Right renal cortex interstitium (tissue), 3 donors: Measurements from ENCODE around the gene TMEM98. TPM values are rescaled to one million over a fixed set of nuclear protein-coding genes. Genes with fewer than 3 reads are reported as not detected.
"Not testable (repeated sequence)": the region's sequence is repeated elsewhere in the genome, so short reads cannot be mapped to it uniquely, and the experiment has no call there.

Experiments
- DNase-seq, 3 donors: peaks; one replicate each; pipeline ENCODE4 v3.0.0-alpha.2; 2013; ENCODE audit warnings: low read depth in 3 of 3, low spot score in 2 of 3
- polyA plus RNA-seq, 3 donors: library from polyadenylated mRNA; unstranded; fragments of 120-200 nt; gene quantifications; one replicate each; pipeline ENCODE4 v1.2.1, GENCODE V29; 2013; ENCODE audit not compliant: insufficient read length in 3 of 3

Gene TMEM98
- 100 to 1,000 TPM; 214 to 239 (median 228) TPM for polyA plus RNA-seq

DNA sequence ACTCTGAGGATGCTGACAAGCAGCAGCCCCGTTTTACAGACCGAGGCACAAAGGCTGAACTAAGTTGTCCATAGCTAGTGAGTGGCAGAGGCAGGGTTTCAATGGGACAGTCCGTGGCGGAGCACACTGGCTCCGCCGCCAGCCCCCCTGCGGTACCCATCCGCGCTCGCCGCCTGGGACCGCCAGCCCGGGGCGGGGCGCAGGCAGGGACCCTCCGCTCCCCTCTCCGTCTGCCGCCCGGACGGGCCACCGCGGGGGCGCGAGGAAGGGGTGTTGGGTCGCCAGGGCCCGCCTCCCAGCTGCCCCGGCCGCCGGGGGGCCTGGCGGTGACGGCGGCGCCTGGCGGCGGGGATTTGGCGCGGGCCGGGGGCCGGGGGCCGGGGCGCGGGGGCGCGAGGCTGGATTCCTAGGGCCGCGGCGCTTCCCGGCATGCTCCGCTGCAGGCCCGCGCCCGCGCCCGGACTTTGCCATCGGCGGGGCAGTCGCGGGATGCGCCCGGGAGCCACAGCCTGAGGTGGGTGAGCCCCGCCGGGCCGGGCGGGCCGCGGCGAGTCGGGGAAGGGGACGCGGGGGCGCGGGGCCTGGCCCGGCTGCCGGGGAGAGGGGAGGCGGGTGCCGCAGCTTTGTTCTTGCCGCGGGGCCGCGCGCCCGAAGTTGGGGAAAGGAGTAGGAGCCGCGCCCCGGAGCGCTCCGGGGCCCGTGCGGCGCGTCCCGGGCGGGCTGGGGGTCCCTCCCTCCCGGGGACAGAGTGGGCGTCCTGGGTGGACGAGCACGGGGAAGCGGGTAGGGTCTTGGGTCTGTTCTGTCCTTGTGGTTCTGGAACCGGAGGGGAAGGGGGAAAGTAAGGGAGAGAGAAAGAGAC, at the start of gene TMEM98:
TSS of gene TMEM98 (plus strand) at position 430 of the 862 bp plus-strand sequence. CDS start 3,376 bp downstream, outside the sequence.
- no peak for DNase-seq

DNA sequence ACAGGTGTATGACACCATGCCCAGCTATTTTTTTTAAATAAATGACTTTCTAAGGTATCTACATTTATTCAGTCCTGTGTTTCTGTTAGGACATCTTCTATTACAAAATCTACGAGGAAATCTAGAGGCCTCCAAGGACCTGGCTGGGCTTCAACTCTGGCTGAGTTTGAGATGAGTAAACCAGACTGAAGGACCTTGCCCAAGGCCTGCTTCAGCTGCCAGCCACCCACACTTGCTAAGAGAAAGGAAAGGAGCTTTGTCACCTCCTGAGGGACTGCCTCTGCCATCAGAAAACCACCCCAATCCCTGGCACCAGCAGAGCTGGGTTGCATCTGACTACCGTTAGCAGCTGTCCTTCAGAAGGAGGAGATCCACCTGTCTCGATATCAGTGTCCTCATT, 49.7 kb upstream of the TMEM98 start:
- no peak for DNase-seq

GRCh38 chr17:32879134-32879533, 48.8 kb upstream of the TMEM98 start:
- DNase-seq: no peak

- DNase-seq: no peak
Observed at GRCh38 chr17:32880671-32881453, 47.1 kb upstream of the TMEM98 start.

DNA sequence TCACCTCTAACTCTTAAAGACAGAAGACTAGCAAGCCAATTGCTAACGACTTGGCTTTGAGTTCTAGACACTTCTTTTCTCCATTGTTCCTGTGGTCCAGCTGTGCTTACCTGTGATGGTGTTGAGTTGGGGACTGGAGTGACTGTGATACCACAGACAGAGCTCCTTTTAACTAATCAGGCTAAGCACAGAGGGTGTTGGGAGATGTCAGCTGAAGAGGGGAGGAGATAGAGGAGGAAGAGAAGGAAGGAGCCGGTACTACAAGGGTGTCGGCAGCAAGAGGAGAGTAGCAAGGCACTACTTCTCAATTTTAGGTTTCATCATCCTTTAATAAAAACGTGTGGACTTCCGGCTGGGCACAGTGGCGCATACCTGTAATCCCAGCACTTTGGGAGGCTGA, 45.9 kb upstream of the TMEM98 start:
- DNase-seq: no peak

GRCh38 chr17:32882734-32883133, 45.2 kb upstream of the TMEM98 start:
- no peak for DNase-seq

- not testable (repeated sequence) for DNase-seq
Observed at GRCh38 chr17:32886951-32887350, 41.0 kb upstream of the TMEM98 start.

GRCh38 chr17:32887410-32887809, 40.5 kb upstream of the TMEM98 start:
- DNase-seq: not testable (repeated sequence)

DNA sequence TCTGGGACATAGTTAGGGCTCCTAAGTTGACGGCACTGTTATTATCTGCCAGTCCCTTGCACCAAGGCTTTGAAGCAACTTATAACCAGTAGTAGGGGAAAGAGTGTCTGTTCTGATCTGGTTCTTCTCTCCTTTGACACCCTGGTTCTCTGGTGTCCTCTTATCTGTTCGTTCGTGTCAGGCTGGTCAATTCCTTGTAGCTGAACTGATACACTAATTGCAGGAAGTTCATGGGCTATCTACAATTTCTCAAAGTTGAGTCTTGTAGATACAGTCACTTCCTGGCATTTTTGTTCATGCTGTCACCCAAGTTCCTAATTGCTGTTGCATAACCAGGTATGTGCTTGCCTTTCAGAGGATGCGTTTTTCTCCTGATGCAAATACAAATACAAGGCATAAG, 33.7 kb upstream of the TMEM98 start:
- DNase-seq: no peak

- DNase-seq: no peak
Observed at GRCh38 chr17:32896647-32897258, 31.2 kb upstream of the TMEM98 start.

GRCh38 chr17:32899236-32900013, 28.5 kb upstream of the TMEM98 start:
- DNase-seq: no peak

- DNase-seq: no peak
Observed at GRCh38 chr17:32901743-32902142, 26.2 kb upstream of the TMEM98 start.

GRCh38 chr17:32903774-32904673, 23.9 kb upstream of the TMEM98 start:
- no peak for DNase-seq

DNA sequence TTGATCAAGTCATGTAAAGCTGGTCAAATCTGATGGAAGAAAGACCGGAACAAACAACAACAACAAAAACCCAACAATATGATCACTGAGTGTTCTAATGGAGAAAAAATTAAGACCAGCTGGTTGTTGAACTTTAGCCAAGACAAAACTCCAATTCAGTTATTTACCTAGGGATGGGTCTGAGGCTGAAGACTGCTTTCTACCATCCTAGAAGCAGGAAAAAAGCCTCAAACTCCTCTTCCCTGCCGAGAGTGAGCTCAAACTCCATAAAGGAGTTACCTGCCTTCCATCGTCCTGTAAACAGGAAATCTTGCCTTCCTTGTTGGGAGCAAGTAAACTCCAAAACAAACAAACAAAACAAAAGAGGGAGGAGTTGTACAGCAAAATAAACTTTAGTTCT, 23.1 kb upstream of the TMEM98 start:
- DNase-seq: no peak

DNA sequence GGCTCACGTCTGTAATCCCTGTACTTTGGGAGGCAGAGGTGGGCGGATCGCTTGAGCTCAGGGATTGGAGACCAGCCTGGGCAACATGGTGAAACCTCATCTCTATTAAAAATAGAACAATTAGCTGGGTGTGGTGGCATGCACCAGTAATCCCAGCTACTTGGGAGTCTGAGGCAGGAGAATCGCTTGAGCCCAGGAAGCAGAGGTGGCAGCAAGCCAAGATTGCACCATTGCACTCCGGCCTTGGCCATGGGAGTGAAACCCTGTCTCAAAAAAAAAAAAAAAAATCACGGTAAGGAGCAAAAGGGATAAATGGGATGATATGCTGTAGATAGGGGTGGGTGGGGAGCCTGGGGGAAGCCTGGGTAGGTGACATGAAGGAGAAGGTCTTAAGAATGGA, 20.4 kb upstream of the TMEM98 start:
- no peak for DNase-seq

DNA sequence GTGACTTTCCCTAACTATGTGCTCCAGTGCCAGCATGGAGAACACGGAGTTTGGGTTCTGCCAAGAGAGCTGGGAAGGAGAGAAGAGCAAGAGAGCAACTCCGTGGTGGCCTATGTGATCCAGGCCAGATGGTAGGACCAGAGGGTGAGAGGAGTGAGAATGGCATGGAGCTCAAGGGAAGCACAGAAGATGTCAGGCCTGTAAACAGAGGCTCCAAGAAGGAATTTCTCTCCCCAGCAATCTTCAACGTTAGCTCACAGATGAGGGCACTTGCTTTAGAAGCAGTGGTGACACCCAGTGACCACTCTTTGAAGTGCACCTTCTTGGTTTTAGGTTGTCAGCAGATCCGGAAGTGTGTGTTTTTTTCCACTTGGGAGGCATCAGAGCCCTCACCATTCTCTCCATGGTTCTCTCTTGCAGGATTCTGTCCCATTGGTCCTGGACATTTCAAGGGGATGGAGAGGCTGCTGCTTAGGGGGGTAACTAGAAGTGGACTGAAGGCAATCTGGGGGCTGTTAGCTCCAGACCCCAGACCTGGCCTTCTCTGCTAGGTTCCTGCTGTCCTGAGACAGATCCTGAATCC, 18.1 kb upstream of the TMEM98 start:
- peak in 1 of 3 donors; percentile 76 for DNase-seq

- DNase-seq: no peak
Observed at GRCh38 chr17:32910769-32911168, 17.2 kb upstream of the TMEM98 start.

- no peak for DNase-seq
Observed at GRCh38 chr17:32912218-32912897, 15.6 kb upstream of the TMEM98 start.

DNA sequence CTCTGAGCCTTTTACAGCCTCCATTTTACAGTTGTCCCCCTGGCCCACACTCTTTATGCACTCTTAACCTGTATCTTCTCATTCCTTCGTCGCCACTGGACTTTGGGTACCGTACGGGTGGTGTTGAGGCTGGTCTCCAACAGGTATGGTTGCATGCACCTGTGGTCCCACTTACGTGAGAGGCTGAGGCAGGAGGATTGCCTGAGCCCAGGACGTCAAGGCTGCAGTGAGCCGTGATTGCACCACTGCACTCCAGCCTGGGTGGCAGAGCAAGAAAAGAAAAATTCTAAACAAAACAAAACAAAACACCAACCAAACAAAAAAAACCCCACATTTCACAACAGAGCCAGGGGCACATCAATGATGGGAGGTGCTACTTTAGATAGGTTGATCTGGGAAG, 14.4 kb upstream of the TMEM98 start:
- DNase-seq: no peak
